Measurements from ENCODE around the gene COMT.

Gene COMT

GRCh38 chr22:20013382-20013871, 71.9 kb downstream of the COMT start:
- DNase-seq = peak; percentile 17
- in situ Hi-C loops (cut with HindIII; ENCODE audit: low pct_ligation_motif_present, low pct_unique_long_range_greater_than_20kb, low sequenced_read_pairs) = no loop called here

- in situ Hi-C loops (cut with HindIII; ENCODE audit: low pct_ligation_motif_present, low pct_unique_long_range_greater_than_20kb, low sequenced_read_pairs) = no loop called here
- DNase-seq = no peak
Measured at GRCh38 chr22:20014526-20015186, 73.1 kb downstream of the COMT start.

GRCh38 chr22:20015187-20015625, 73.6 kb downstream of the COMT start:
- no peak for DNase-seq
- in situ Hi-C loops (cut with HindIII; ENCODE audit: low pct_ligation_motif_present, low pct_unique_long_range_greater_than_20kb, low sequenced_read_pairs) = no loop called here

- DNase-seq = no peak
- in situ Hi-C loops (cut with HindIII; ENCODE audit: low pct_ligation_motif_present, low pct_unique_long_range_greater_than_20kb, low sequenced_read_pairs) = no loop called here
Measured at GRCh38 chr22:20015971-20016733, 74.6 kb downstream of the COMT start.

GRCh38 chr22:20016734-20017621, 75.4 kb downstream of the COMT start, which contains the start of gene ARVCF:
TSS of gene ARVCF (minus strand) at chr22:20016823. CDS start at chr22:19990794, 26,029 bp downstream.
- in situ Hi-C loops (cut with HindIII; ENCODE audit: low pct_ligation_motif_present, low pct_unique_long_range_greater_than_20kb, low sequenced_read_pairs) = no loop called here
- DNase-seq = peak; percentile 84

GRCh38 chr22:20017622-20017958, 76.0 kb downstream of the COMT start:
- in situ Hi-C loops (cut with HindIII; ENCODE audit: low pct_ligation_motif_present, low pct_unique_long_range_greater_than_20kb, low sequenced_read_pairs) = no loop called here
- DNase-seq = no peak

GRCh38 chr22:20018001-20018400, 76.4 kb downstream of the COMT start:
- in situ Hi-C loops (cut with HindIII; ENCODE audit: low pct_ligation_motif_present, low pct_unique_long_range_greater_than_20kb, low sequenced_read_pairs) = no loop called here
- no peak for DNase-seq
